GM08714 (cell line): ENCODE measurements around the gene DHRSX.
"Not testable (repeated sequence)": the region's sequence is repeated elsewhere in the genome, so short reads cannot be mapped to it uniquely, and the experiment has no call there.

Experiments used
- H3K4me3 ChIP-seq: fragments of 200-500 bp; sonication (Bioruptor generic); 2 replicates; pipeline ENCODE4 v1.5.1; 2014; ENCODE audit warnings: mild to moderate bottlenecking, low read length, inconsistent platforms
- ZNF274 ChIP-seq: IDR thresholded peaks from 2 replicates; pipeline ENCODE4 v1.6.1; 2012; ENCODE audit warnings: mild to moderate bottlenecking, low read depth, low read length

DHRSX gene

GRCh38 chrX:2228536-2228935, 272.2 kb downstream of the DHRSX start:
- no peak overlapping the region for H3K4me3 ChIP-seq
- no peak for TF ChIP-seq ZNF274

GRCh38 chrX:2226906-2227656, 273.7 kb downstream of the DHRSX start:
- no peak for TF ChIP-seq ZNF274
- no peak overlapping the region for H3K4me3 ChIP-seq

DNA sequence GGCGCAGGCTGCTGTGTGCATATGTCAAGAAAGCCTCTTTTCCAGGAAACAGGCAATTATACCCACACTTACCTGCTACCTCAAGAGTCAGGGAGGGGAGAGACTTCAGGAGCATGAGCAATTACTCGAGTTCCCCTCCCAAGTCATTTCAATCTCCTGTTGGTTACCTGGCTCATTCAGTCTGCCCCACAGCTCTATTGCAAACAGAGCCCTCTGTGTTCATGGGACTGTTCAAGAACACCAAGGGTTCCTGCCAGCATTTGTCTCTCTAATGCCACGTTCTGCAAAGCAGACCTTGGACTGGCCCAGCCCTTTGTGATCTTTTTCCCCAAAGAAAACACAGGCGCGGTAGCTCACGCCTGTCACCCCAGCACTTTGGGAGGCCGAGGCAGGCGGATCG, 274.6 kb downstream of the DHRSX start:
- no peak for TF ChIP-seq ZNF274
- H3K4me3 ChIP-seq = no peak overlapping the region

- H3K4me3 ChIP-seq = no peak overlapping the region
- no peak for TF ChIP-seq ZNF274
These were observed 276.1 kb downstream of the DHRSX start for GRCh38 chrX:2224597-2225235.

DNA sequence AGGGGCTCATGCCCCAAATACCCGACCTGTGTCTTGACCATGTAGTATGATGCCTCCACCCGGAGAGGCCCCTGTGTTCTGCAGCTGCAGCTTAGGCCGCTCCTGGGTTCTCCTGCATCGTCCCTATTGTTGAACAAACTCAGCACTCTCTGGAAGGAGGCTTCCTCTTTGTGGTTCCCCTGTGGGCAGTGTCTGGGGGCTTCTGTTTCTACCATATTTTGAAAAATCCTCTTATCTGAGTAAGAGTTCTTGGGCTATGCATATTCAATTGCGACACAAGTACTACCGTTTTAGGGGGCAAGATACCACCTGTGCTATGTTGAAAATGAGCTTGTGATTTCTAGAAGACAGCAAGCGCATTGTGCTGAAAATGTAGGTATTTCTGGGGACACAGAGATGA, 276.6 kb downstream of the DHRSX start:
- no peak overlapping the region for H3K4me3 ChIP-seq
- no peak for TF ChIP-seq ZNF274

DNA sequence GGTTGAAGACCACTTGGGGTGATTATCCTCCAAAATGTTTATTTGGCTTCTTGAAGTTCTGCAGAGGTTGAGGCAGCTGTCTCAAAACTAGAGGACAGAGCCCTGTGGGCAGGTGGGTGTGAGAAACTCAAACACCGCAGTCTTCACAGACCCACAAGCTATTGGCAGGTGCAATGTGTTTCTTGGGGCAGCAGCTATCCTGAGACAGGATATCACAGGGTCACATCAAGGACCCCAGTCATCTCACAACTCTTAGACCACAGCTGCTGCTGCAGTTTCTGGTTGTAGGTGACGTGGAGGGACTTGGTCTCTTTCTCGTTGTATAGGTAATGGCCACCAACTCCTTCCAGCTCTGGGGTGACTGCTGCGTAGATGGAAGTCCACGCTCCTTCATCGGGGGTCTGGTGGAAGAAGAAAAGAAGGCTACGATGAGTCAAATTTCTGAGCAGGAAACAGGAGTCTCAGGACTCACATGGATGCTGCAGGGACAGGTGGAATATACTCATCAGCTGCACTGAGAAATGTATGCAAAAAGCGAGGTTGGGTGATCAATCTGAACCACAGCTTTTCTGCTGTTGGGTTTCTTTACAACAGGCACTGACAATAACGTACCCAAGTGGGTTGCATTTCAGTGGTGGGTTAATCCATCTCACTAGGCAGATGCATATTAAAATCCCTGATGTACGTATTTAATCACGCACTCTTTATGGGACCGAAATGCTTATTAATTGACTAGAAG, 279.8 kb downstream of the DHRSX start:
- no peak overlapping the region for H3K4me3 ChIP-seq
- TF ChIP-seq ZNF274 = no peak

- H3K4me3 ChIP-seq = no peak overlapping the region
- no peak for TF ChIP-seq ZNF274
These were observed 280.5 kb downstream of the DHRSX start for GRCh38 chrX:2220296-2220695.

DNA sequence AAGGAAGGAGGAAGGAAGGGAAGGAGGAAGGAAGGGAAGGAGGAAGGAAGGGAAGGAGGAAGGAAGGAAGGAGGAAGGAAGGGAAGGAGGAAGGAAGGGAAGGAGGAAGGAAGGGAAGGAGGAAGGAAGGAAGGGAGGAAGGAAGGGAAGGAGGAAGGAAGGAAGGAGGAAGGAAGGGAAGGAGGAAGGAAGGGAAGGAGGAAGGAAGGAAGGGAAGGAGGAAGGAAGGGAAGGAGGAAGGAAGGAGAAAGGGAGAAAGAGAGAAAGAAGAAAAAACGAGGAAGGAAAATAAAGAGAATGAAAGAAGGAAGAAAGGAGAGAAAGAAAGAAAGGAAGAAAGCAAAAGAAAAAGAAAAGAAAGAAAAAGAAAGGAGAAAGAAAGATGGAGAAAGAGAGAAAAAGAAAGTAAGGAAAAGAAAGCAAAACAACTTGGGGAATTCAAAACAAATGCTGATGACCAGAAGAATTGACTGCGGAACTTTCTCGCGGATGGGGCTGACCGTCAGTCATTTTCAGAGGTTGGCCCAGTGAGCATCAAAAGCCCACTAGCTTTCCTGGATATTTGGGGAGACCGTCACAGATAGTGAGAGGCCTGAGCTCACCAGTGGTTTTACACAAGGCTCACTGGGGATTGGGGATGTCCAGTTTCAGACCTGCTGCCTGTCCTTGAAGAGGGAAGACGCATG, 286.5 kb downstream of the DHRSX start:
- not testable (repeated sequence) for H3K4me3 ChIP-seq

GRCh38 chrX:2211667-2212066, 289.1 kb downstream of the DHRSX start:
- H3K4me3 ChIP-seq = not testable (repeated sequence)

- no peak for TF ChIP-seq ZNF274
- no peak overlapping the region for H3K4me3 ChIP-seq
These were observed 307.5 kb downstream of the DHRSX start for GRCh38 chrX:2193273-2193592.

GRCh38 chrX:2192584-2193272, 308.0 kb downstream of the DHRSX start:
- no peak for TF ChIP-seq ZNF274
- no peak overlapping the region for H3K4me3 ChIP-seq

DNA sequence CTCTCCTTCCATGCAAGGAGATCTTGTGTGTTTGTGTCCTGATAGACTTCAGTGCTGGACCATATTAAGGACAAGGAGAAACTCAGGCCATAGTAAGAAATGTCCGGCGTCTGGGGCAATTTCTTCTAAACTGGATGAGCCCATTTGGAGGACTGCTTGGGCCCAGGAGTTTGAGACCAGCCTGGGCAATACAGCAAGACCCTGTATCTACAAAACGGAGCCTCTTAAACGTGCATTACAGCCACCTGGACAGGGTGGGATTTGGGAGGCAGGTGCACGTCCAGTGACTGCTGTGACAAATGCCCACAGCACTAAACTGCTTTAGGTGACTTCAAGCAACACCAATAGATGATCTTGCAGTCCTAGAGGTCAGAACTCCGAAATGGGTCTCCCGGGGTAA, 311.9 kb downstream of the DHRSX start:
- H3K4me3 ChIP-seq = no peak overlapping the region
- no peak for TF ChIP-seq ZNF274

DNA sequence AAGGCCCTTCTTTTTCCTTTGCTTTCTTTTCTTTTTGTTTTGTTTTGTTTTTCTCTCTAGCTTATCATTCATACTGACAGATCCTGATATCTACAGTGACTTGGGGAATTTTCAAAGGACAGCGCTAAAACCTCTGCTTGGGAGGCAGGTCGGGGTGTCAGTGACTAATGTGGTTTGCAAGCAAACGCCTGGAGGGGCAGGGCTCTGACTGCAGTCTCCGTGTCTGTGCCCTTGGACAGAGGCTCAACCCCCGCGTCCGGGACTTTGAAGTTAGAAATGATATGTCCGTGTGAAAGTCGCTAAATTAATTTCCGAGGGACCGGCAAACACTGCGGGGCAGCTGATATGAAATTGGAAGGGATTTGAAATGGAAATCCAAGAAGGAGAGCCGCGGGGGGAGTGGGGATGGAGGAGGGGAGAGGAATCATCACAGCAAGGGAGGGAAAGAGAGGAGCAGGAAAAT, 312.4 kb downstream of the DHRSX start:
- no peak overlapping the region for H3K4me3 ChIP-seq
- no peak for TF ChIP-seq ZNF274
